ENCODE results near the gene C18orf63. TPM values are rescaled to one million over a fixed set of nuclear protein-coding genes. Genes with fewer than 3 reads are reported as not detected.

The C18orf63 gene
- total and polyA plus RNA-seq, 11 donors, result not detected

GRCh38 chr18:74397572-74397971 is 81.9 kb downstream of the C18orf63 start:
- H3K4me1 ChIP-seq, result peaks cover 0 to 45% (median 15%) of the 10 kb centered on the region in 12 donors
- no peak for TF ChIP-seq POLR2A (IDR thresholded peaks at IDR 0.05)
- TF ChIP-seq, protein P1, sequence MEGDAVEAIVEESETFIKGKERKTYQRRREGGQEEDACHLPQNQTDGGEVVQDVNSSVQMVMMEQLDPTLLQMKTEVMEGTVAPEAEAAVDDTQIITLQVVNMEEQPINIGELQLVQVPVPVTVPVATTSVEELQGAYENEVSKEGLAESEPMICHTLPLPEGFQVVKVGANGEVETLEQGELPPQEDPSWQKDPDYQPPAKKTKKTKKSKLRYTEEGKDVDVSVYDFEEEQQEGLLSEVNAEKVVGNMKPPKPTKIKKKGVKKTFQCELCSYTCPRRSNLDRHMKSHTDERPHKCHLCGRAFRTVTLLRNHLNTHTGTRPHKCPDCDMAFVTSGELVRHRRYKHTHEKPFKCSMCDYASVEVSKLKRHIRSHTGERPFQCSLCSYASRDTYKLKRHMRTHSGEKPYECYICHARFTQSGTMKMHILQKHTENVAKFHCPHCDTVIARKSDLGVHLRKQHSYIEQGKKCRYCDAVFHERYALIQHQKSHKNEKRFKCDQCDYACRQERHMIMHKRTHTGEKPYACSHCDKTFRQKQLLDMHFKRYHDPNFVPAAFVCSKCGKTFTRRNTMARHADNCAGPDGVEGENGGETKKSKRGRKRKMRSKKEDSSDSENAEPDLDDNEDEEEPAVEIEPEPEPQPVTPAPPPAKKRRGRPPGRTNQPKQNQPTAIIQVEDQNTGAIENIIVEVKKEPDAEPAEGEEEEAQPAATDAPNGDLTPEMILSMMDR (IDR thresholded peaks at IDR 0.05), result no peak
- no peaks in the 10 kb centered on the region for H3K9me3 ChIP-seq
- no peaks in the 10 kb centered on the region for H3K27me3 ChIP-seq
- ATAC-seq, result no peak
- intact Hi-C loops (cut with DNase I), result no loop called here
- 89 to 94% (median 91%) methylated on average over 7 of the region's 7 CpGs for WGBS, 4 donors
- no peaks in the 10 kb centered on the region for H3K36me3 ChIP-seq
- no peak overlapping the region for H3K4me3 ChIP-seq
- H3K27ac ChIP-seq, result no peak overlapping the region
- no peak for DNase-seq

- Histone ChIP-seq H3K4me3 (peak overlapping the region in 5 of 12 donors; percentile 3 to 22 (median 12)), H3K4me1 (peaks cover 0 to 45% (median 15%) of the 10 kb centered on the region in 12 donors), H3K27ac (peak overlapping the region in 9 of 12 donors; percentile 8 to 55 (median 27)), H3K9me3 (no peaks in the 10 kb centered on the region), H3K27me3 (no peaks in the 10 kb centered on the region), H3K36me3 (no peaks in the 10 kb centered on the region)
- 35 to 53% (median 42%) methylated on average over 14 of the region's 14 CpGs for WGBS, 4 donors
- peak in 3 of 5 donors; percentile 39 to 57 (median 40) for DNase-seq
- intact Hi-C loops (cut with DNase I), result no loop called here
- ATAC-seq, result peak in 3 of 4 donors; percentile 55 to 75 (median 66)
- TF ChIP-seq, protein P1 (IDR thresholded peaks at IDR 0.05), result no peak
These were observed 83.7 kb downstream of the C18orf63 start for GRCh38 chr18:74399091-74399887.

DNA sequence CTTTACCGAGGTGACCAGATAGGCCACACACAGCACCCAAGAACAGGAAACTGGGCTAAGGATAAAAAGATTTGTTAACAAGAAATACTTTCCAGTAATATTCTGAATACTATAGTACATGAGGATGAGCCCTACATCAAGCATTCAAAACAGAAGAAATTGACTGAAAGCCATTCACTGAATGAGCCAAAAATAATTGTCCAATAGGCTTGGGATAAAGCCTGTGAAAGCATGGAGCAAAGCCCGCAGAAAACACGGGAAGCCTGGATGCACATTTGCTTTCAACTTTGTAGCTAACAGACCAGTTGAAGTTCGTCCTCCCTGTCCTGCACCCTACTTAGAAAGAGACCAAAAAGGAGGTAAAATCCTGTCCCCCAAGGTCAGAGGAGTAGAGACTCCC is 85.2 kb downstream of the C18orf63 start:
- ATAC-seq (no peak), DNase-seq (no peak)
- Histone ChIP-seq H3K4me1 (peaks cover 0 to 42% (median 14%) of the 10 kb centered on the region in 12 donors), H3K9me3 (no peaks in the 10 kb centered on the region), H3K4me3 (no peak overlapping the region), H3K27ac (no peak overlapping the region), H3K27me3 (no peaks in the 10 kb centered on the region), H3K36me3 (no peaks in the 10 kb centered on the region)
- intact Hi-C loops (cut with DNase I), result loop anchor here in 2 of 10 donors (5.0 to 10.0 kb wide), 2 partner anchors 41 to 64 kb away; no protein-coding TSS in a partner anchor
- TF ChIP-seq, protein P1 (IDR thresholded peaks at IDR 0.05), result no peak
- TF ChIP-seq POLR2A (IDR thresholded peaks at IDR 0.05), result no peak
- WGBS, 4 donors, result 74 to 80% (median 77%) methylated on average over 4 of the region's 4 CpGs

DNA sequence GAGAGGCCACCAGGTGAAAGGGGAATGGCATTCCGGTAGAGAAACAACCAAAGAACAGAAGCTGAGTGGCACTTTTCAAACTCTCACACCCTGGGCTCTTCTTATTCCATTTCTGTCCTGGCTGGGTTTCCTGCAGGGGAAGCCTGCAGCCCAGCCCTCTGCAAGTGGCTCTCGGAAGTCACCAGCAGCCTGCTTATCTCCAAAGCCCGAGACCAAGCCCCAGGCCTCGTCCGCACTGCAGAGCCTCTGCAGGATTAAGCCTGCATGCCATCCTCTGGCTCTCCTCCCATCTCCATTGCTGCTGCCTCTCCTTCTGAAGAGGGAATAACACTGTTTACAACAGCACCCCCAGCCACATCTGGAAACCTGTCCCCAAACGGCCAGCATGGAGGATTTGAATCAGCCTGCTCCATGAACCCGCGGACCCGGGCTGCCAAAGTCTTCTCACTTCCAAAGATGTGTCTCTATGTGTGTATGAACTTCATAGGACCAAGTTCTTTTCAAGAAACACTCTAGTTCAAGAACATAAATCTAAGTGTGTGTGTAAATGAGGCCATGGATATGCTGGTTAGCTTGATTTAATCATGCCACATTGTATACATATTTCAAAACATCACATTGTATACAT is 87.3 kb downstream of the C18orf63 start:
- no peaks in the 10 kb centered on the region for H3K27me3 ChIP-seq
- H3K27ac ChIP-seq, result no peak overlapping the region
- ATAC-seq (peak in 1 of 4 donors; percentile 62), DNase-seq (no peak)
- no peaks in the 10 kb centered on the region for H3K36me3 ChIP-seq
- no peaks in the 10 kb centered on the region for H3K9me3 ChIP-seq
- H3K4me1 ChIP-seq, result peaks cover 0 to 32% (median 12%) of the 10 kb centered on the region in 12 donors
- intact Hi-C loops (cut with DNase I), result loop anchor here in 2 of 10 donors (5.0 to 10.0 kb wide), 2 partner anchors 39 to 62 kb away; no protein-coding TSS in a partner anchor
- H3K4me3 ChIP-seq, result no peak overlapping the region
- WGBS, 4 donors, result 64 to 71% (median 67%) methylated on average over 9 of the region's 9 CpGs
- TF ChIP-seq, protein P1 (IDR thresholded peaks at IDR 0.05), result no peak
- no peak for TF ChIP-seq POLR2A (IDR thresholded peaks at IDR 0.05)
